NCI-H1092 (cell line): ENCODE data around the gene COL1A2.

Experiments
- DNase-seq: peaks from one replicate; lab custom pipeline; 2025; lab: John Stamatoyannopoulos, UW

Gene COL1A2

GRCh38 chr7:94394437-94395140, at the start of gene COL1A2:
COL1A2 (plus strand) TSS chr7:94394895; CDS start chr7:94395032, 137 bp downstream.
- DNase-seq: no peak

- DNase-seq: no peak
Observed at GRCh38 chr7:94345907-94346306, 48.8 kb upstream of the COL1A2 start.

GRCh38 chr7:94348142-94348541, 46.6 kb upstream of the COL1A2 start:
- no peak for DNase-seq

GRCh38 chr7:94350734-94351133, 44.0 kb upstream of the COL1A2 start:
- peak; percentile 2 for DNase-seq

- DNase-seq: no peak
Observed at GRCh38 chr7:94351703-94352102, 43.0 kb upstream of the COL1A2 start.

- no peak for DNase-seq
Observed at GRCh38 chr7:94352887-94353286, 41.8 kb upstream of the COL1A2 start.

GRCh38 chr7:94354953-94355352, 39.7 kb upstream of the COL1A2 start:
- no peak for DNase-seq

- no peak for DNase-seq
Observed at GRCh38 chr7:94355454-94355853, 39.2 kb upstream of the COL1A2 start.

GRCh38 chr7:94357076-94357475, 37.6 kb upstream of the COL1A2 start:
- no peak for DNase-seq

GRCh38 chr7:94360926-94361325, 33.8 kb upstream of the COL1A2 start:
- no peak for DNase-seq

GRCh38 chr7:94362276-94362675, 32.4 kb upstream of the COL1A2 start:
- no peak for DNase-seq

GRCh38 chr7:94364816-94365215, 29.9 kb upstream of the COL1A2 start:
- DNase-seq: no peak

- DNase-seq: no peak
Observed at GRCh38 chr7:94366163-94366562, 28.5 kb upstream of the COL1A2 start.

GRCh38 chr7:94366832-94367231, 27.9 kb upstream of the COL1A2 start:
- no peak for DNase-seq

GRCh38 chr7:94367949-94368348, 26.7 kb upstream of the COL1A2 start:
- no peak for DNase-seq

- DNase-seq: peak; percentile 52
Observed at GRCh38 chr7:94368371-94368791, 26.3 kb upstream of the COL1A2 start.

GRCh38 chr7:94374231-94374630, 20.5 kb upstream of the COL1A2 start:
- no peak for DNase-seq

GRCh38 chr7:94374721-94375566, 19.8 kb upstream of the COL1A2 start:
- no peak for DNase-seq

GRCh38 chr7:94375691-94376090, 19.0 kb upstream of the COL1A2 start:
- DNase-seq: no peak

- no peak for DNase-seq
Observed at GRCh38 chr7:94376281-94376680, 18.4 kb upstream of the COL1A2 start.

GRCh38 chr7:94378356-94378755, 16.3 kb upstream of the COL1A2 start:
- no peak for DNase-seq

GRCh38 chr7:94380264-94380663, 14.4 kb upstream of the COL1A2 start:
- DNase-seq: no peak

GRCh38 chr7:94382132-94382531, 12.6 kb upstream of the COL1A2 start:
- DNase-seq: no peak
